Keratinocyte (primary cell): Measurements from ENCODE around the gene MUC6. TPM values are rescaled to one million over a fixed set of nuclear protein-coding genes. Genes with fewer than 3 reads are reported as not detected.

Source experiments
- DNase-seq: peaks from one replicate; pipeline ENCODE4 v3.0.0-alpha.2; 2011; ENCODE audit warnings: low read depth, missing footprints, low spot score
- FAIRE-seq: peaks from 2 replicates; lab custom pipeline; 2011; peaks lifted over from hg19 to GRCh38; lab: Jason Lieb, UNC
- H2AFZ ChIP-seq: 2 replicates; pipeline ENCODE4 v1.6.0; 2012; ENCODE audit warnings: low read length, control low read depth, inconsistent platforms; ENCODE audit not compliant: control insufficient read depth
- H3K27ac ChIP-seq: 2 replicates; pipeline ENCODE4 v1.5.1; 2011; ENCODE audit warnings: low read length; ENCODE audit not compliant: control insufficient read depth, insufficient read depth
- H3K27me3 ChIP-seq: 3 replicates; pipeline ENCODE4 v1.6.0; 2011; ENCODE audit warnings: low read length; ENCODE audit not compliant: control insufficient read depth, insufficient read depth; ENCODE audit errors: extremely low read depth
- H3K36me3 ChIP-seq, 2 experiments: 2 replicates in 1 of 2; 3 replicates in 1 of 2; pipeline ENCODE4 v1.5.1; 2011; ENCODE audit warnings: low read length in 2 of 2, mild to moderate bottlenecking in 1 of 2; ENCODE audit not compliant: control insufficient read depth in 2 of 2, insufficient read depth in 2 of 2; ENCODE audit errors: extremely low read depth in 1 of 2
- H3K4me1 ChIP-seq: 3 replicates; pipeline ENCODE4 v1.5.1; 2011; ENCODE audit warnings: low read length; ENCODE audit not compliant: control insufficient read depth, insufficient read depth; ENCODE audit errors: extremely low read depth
- H3K4me2 ChIP-seq: 3 replicates; pipeline ENCODE4 v1.6.0; 2011; ENCODE audit warnings: low read depth, low read length; ENCODE audit not compliant: control insufficient read depth, insufficient read depth; ENCODE audit errors: extremely low read depth
- H3K4me3 ChIP-seq, 3 experiments: fragments of 200-600 bp in 1 of 3; sonication (generic) in 1 of 3; 2 replicates in 2 of 3; 3 replicates in 1 of 3; pipeline ENCODE4 v1.5.1; 2011 to 2016; ENCODE audit warnings: low read length in 3 of 3, mild to moderate bottlenecking in 3 of 3, control low read depth in 2 of 3, inconsistent platforms in 1 of 3, low read depth in 1 of 3, mixed read lengths in 1 of 3, mixed run types in 1 of 3, moderate library complexity in 1 of 3; ENCODE audit not compliant: control insufficient read depth in 2 of 3, insufficient read depth in 2 of 3; ENCODE audit errors: extremely low read depth in 1 of 3
- H3K79me2 ChIP-seq: 2 replicates; pipeline ENCODE4 v1.6.0; 2012; ENCODE audit warnings: low read length; ENCODE audit not compliant: control insufficient read depth, insufficient read depth
- H3K9ac ChIP-seq: 3 replicates; pipeline ENCODE4 v1.6.0; 2011; ENCODE audit warnings: low read length; ENCODE audit not compliant: control insufficient read depth, insufficient read depth; ENCODE audit errors: extremely low read depth
- H3K9me1 ChIP-seq: 3 replicates; pipeline ENCODE4 v1.6.0; 2011; ENCODE audit warnings: low read length; ENCODE audit not compliant: control insufficient read depth, insufficient read depth; ENCODE audit errors: extremely low read depth
- H3K9me3 ChIP-seq: 2 replicates; pipeline ENCODE4 v1.5.1; 2012; ENCODE audit warnings: low read depth, low read length; ENCODE audit not compliant: control insufficient read depth
- H4K20me1 ChIP-seq: 3 replicates; pipeline ENCODE4 v1.6.0; 2011; ENCODE audit warnings: low read length; ENCODE audit not compliant: control insufficient read depth, insufficient read depth; ENCODE audit errors: extremely low read depth
- CTCF ChIP-seq, 3 experiments: IDR thresholded peaks in 1 of 3; conservative IDR thresholded peaks in 1 of 3; optimal IDR thresholded peaks in 1 of 3; 2 replicates in 2 of 3; 3 replicates in 1 of 3; pipeline versions ENCODE3 to v1.5.1; 2011; ENCODE audit warnings: low read length in 3 of 3, mild to moderate bottlenecking in 3 of 3, moderate library complexity in 2 of 3, control low read depth in 1 of 3, inconsistent platforms in 1 of 3; ENCODE audit not compliant: insufficient read depth in 2 of 3; ENCODE audit errors: extremely low read depth in 1 of 3
- EZH2 ChIP-seq: IDR thresholded peaks from one replicate; pipeline ENCODE4 v1.6.1; 2012; ENCODE audit warnings: inconsistent platforms, mild to moderate bottlenecking, low read length, moderate library complexity
- dilution Hi-C: fragments of 300-500 bp; cut with MboI; formaldehyde crosslinking; loops from one replicate; pipeline ENCODE4 v1.7.0; 2020; ENCODE audit warnings: low sequenced_read_pairs; ENCODE audit not compliant: extremely low pct_ligation_motif_present
- polyA plus RNA-seq, 5 experiments: library from polyadenylated mRNA; depleted of rRNA in 3 of 5; stranded (reverse) in 3 of 5; stranded (forward) in 1 of 5; unstranded in 1 of 5; fragments of >200 nt; gene quantifications; 1 replicate in 1 of 5; 2 replicates in 3 of 5; 3 replicates in 1 of 5; pipeline versions ENCODE4 v1.2.1 to v1.2.3, GENCODE V29; 2011 to 2012; ENCODE audit warnings: missing spikeins in 2 of 5, low read depth in 1 of 5, low replicate concordance in 1 of 5

MUC6 gene
- polyA plus RNA-seq, 1 donor (not counting 4 experiments of a cell fraction or from before 2014, with no cell fraction given) = not detected

GRCh38 chr11:1014276-1014675 is 22.2 kb downstream of the MUC6 start:
- dilution Hi-C loops = no loop called here

GRCh38 chr11:1013631-1013935 is 22.9 kb downstream of the MUC6 start:
- Histone ChIP-seq H3K27me3 (no peaks in the 10 kb centered on the region), H3K4me2 (no peak overlapping the region), H3K9ac (no peak overlapping the region), H3K36me3 (peaks cover 18 to 22% of the 10 kb centered on the region in 2 experiments), H3K27ac (no peak overlapping the region), H3K4me1 (no peaks in the 10 kb centered on the region), H2AFZ (no peak overlapping the region), H3K9me1 (no peaks in the 10 kb centered on the region), H3K9me3 (peaks cover 7% of the 10 kb centered on the region), H3K4me3 (no peak overlapping the region), H4K20me1 (no peaks in the 10 kb centered on the region), H3K79me2 (peaks cover 5% of the 10 kb centered on the region)
- dilution Hi-C loops = no loop called here
- no peak for DNase-seq
- TF ChIP-seq EZH2 = no peak
- TF ChIP-seq CTCF (optimal IDR thresholded peaks at IDR 0.05 in 1 of 3, IDR thresholded peaks at IDR 0.05 in 1 of 3, conservative IDR thresholded peaks at IDR 0.05 in 1 of 3; ENCODE audit: extremely low read depth in 1 of 3, insufficient read depth in 2 of 3, low read length in 3 of 3) = no peak
- no peak for FAIRE-seq

More at GRCh38 chr11:1014276-1014675, 22.2 kb downstream of the MUC6 start:
- H3K9me3 ChIP-seq = peaks cover 7% of the 10 kb centered on the region
- H4K20me1 ChIP-seq = no peaks in the 10 kb centered on the region
- H3K4me1 ChIP-seq = no peaks in the 10 kb centered on the region
- DNase-seq (no peak), FAIRE-seq (no peak)
- no peaks in the 10 kb centered on the region for H3K9me1 ChIP-seq
- peaks cover 5% of the 10 kb centered on the region for H3K79me2 ChIP-seq
- H3K9ac ChIP-seq = no peak overlapping the region
- TF ChIP-seq CTCF (optimal IDR thresholded peaks at IDR 0.05 in 1 of 3, IDR thresholded peaks at IDR 0.05 in 1 of 3, conservative IDR thresholded peaks at IDR 0.05 in 1 of 3; ENCODE audit: extremely low read depth in 1 of 3, insufficient read depth in 2 of 3, low read length in 3 of 3) (no peak), EZH2 (no peak)
- H3K27ac ChIP-seq = no peak overlapping the region
- H3K4me3 ChIP-seq = no peak overlapping the region
- H2AFZ ChIP-seq = no peak overlapping the region
- no peak overlapping the region for H3K4me2 ChIP-seq
- peaks cover 16 to 21% of the 10 kb centered on the region in 2 experiments for H3K36me3 ChIP-seq
- no peaks in the 10 kb centered on the region for H3K27me3 ChIP-seq
